Loucy (cell line): ENCODE results near the gene MPND.

Experiments used
- CTCF ChIP-seq: fragments of 200-600 bp; sonication (generic); conservative IDR thresholded peaks from 2 replicates; pipeline ENCODE4 v1.5.1; 2014; ENCODE audit warnings: mild to moderate bottlenecking, antibody characterized with exemption, low read length
- EZH2phosphoT487 ChIP-seq: fragments of 200-600 bp; IDR thresholded peaks from 2 replicates; pipeline ENCODE4 v1.6.1; 2018; ENCODE audit warnings: antibody characterized with exemption, mild to moderate bottlenecking, moderate library complexity, borderline replicate concordance

DNA sequence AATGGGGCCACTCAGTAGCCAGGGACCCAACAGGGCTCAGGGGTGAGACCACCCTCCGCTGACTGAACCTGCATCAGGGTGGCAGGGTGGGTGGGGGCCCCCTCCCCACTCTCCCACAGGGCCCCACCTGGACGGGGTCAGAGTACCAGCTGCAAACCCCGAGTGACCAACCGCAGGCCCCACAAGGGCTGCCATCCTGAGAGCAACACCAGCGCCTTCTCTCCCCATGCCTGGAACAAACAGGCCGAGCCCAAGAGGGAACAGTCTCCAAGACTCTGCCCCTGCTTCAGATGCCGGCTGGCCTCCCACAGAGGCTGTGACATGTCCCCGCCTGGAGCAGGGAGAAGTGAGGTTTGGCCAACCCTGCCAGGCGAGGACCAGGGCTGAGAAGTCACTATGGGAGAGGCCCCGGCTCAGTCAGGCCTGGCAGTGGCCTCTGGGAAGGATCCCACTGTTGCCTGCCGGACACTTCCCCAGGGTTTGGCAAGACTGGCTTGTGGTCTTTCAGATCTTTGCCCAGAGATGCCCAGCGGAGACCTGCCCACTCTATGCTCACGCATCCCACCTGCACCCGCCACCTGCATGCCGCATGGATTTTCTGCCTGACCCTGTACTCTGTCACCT is 27.2 kb downstream of the MPND start:
- TF ChIP-seq CTCF (no peak), EZH2phosphoT487 (no peak)
